Neural cell (in vitro differentiated cells): ENCODE results near the gene PLPPR5. TPM values are rescaled to one million over a fixed set of nuclear protein-coding genes. Genes with fewer than 3 reads are reported as not detected.

Source experiments
- H2AFZ ChIP-seq: fragments of 200-600, 300-800 bp; sonication (generic), shearing (Covaris generic); 2 replicates; pipeline ENCODE4 v1.6.0; 2014; ENCODE audit warnings: low read depth, mild to moderate bottlenecking, antibody characterized with exemption, low read length, moderate library complexity
- H3F3A ChIP-seq: fragments of 200-600 bp; shearing (Covaris generic); 2 replicates; pipeline ENCODE4 v1.6.1; 2016; ENCODE audit warnings: mild to moderate bottlenecking, moderate library complexity, mixed read lengths, antibody characterized with exemption, low read length; ENCODE audit not compliant: insufficient read depth, poor library complexity, severe bottlenecking
- H3K27ac ChIP-seq: fragments of 200-600, 300-800 bp; sonication (generic), shearing (Covaris generic); 2 replicates; pipeline ENCODE4 v1.5.1; 2014; ENCODE audit warnings: mild to moderate bottlenecking, low read length, moderate library complexity
- H3K27me3 ChIP-seq: fragments of 300-800, 200-600 bp; sonication (generic), shearing (Covaris generic); 2 replicates; pipeline ENCODE4 v1.6.0; 2014; ENCODE audit warnings: mild to moderate bottlenecking, low read depth, low read length, moderate library complexity; ENCODE audit not compliant: insufficient read depth
- H3K36me3 ChIP-seq: fragments of 300-800, 200-600 bp; sonication (generic), shearing (Covaris generic); 2 replicates; pipeline ENCODE4 v1.5.1; 2014; ENCODE audit warnings: mild to moderate bottlenecking, antibody characterized with exemption, low read length, moderate library complexity; ENCODE audit not compliant: insufficient read depth
- H3K4me2 ChIP-seq: fragments of 300-800, 200-600 bp; sonication (generic), shearing (Covaris generic); 2 replicates; pipeline ENCODE4 v1.6.0; 2014; ENCODE audit warnings: mild to moderate bottlenecking, low read length
- H3K4me3 ChIP-seq: fragments of 300-800, 200-600 bp; sonication (generic), shearing (Covaris generic); 2 replicates; pipeline ENCODE4 v1.5.1; 2014; ENCODE audit warnings: mild to moderate bottlenecking, low read length, moderate library complexity
- H3K79me2 ChIP-seq: fragments of 200-600 bp; shearing (Covaris generic); replicated peaks from 2 replicates; pipeline ENCODE4 v1.6.0; 2014; ENCODE audit warnings: mild to moderate bottlenecking, low read length, moderate library complexity; ENCODE audit not compliant: insufficient read depth
- H3K9ac ChIP-seq: fragments of 300-800, 200-600 bp; sonication (generic), shearing (Covaris generic); 2 replicates; pipeline ENCODE4 v1.6.1; 2016; ENCODE audit warnings: mild to moderate bottlenecking, low read length, mixed read lengths
- H3K9me2 ChIP-seq: fragments of 200-600 bp; shearing (Covaris generic); 2 replicates; pipeline ENCODE4 v1.6.1; 2016; ENCODE audit warnings: mild to moderate bottlenecking, low read length, mixed read lengths; ENCODE audit not compliant: insufficient read depth
- H3K9me3 ChIP-seq: fragments of 200-600, 300-800 bp; sonication (generic), shearing (Covaris generic); 2 replicates; pipeline ENCODE4 v1.6.1; 2016; ENCODE audit warnings: mild to moderate bottlenecking, mixed run types, low read length, moderate library complexity, mixed read lengths
- H4K20me1 ChIP-seq: fragments of 200-600 bp; shearing (Covaris generic); 2 replicates; pipeline ENCODE4 v1.6.1; 2016; ENCODE audit warnings: mild to moderate bottlenecking, mixed run types; ENCODE audit not compliant: insufficient read depth
- EP300 ChIP-seq: fragments of 450-650 bp; conservative IDR thresholded peaks from 2 replicates; pipeline ENCODE4 v1.6.1; 2014; ENCODE audit warnings: antibody characterized with exemption, mild to moderate bottlenecking, moderate library complexity; ENCODE audit not compliant: poor library complexity, severe bottlenecking
- EZH2 ChIP-seq: fragments of 200-600, 300-800 bp; shearing (Covaris generic), sonication (generic); IDR thresholded peaks from 2 replicates; pipeline ENCODE4 v1.6.1; 2014; ENCODE audit warnings: antibody characterized with exemption, low read length, borderline replicate concordance, mild to moderate bottlenecking; ENCODE audit not compliant: insufficient read depth, poor library complexity, severe bottlenecking
- MXI1 ChIP-seq: fragments of 450-650 bp; conservative IDR thresholded peaks from 2 replicates; pipeline ENCODE4 v1.6.1; 2014; ENCODE audit warnings: antibody characterized with exemption, mild to moderate bottlenecking; ENCODE audit not compliant: poor library complexity, severe bottlenecking
- POLR2AphosphoS5 ChIP-seq: IDR thresholded peaks from 2 replicates; pipeline ENCODE4 v1.6.1; 2012
- RAD21 ChIP-seq: fragments of 450-650 bp; conservative IDR thresholded peaks from 2 replicates; pipeline ENCODE4 v1.6.1; 2014; ENCODE audit warnings: antibody characterized with exemption, mild to moderate bottlenecking, moderate library complexity
- SMC3 ChIP-seq: fragments of 450-650 bp; conservative IDR thresholded peaks from 2 replicates; pipeline ENCODE4 v1.6.1; 2014; ENCODE audit warnings: antibody characterized with exemption, mild to moderate bottlenecking, moderate library complexity; ENCODE audit not compliant: poor library complexity
- TAF1 ChIP-seq: IDR thresholded peaks from 2 replicates; pipeline ENCODE4 v1.6.1; 2012; ENCODE audit warnings: low read depth
- polyA plus RNA-seq: library from polyadenylated mRNA; depleted of rRNA; stranded (reverse); fragments of >200 nt; gene quantifications from 2 replicates; pipeline ENCODE4 v1.2.3, GENCODE V29; 2014
- TF ChIP-seq, protein P1 (sequence below): IDR thresholded peaks from 2 replicates; pipeline ENCODE4 v1.6.1; 2012; ENCODE audit warnings: borderline replicate concordance
- TF ChIP-seq, protein P2 (sequence below): fragments of 450-650 bp; IDR thresholded peaks from 2 replicates; pipeline ENCODE4 v1.5.1; 2014; ENCODE audit warnings: antibody characterized with exemption, mild to moderate bottlenecking, moderate library complexity; ENCODE audit not compliant: poor library complexity, severe bottlenecking

Gene PLPPR5
- polyA plus RNA-seq, 1 donor from 2014 or later, result 21.9 TPM

DNA sequence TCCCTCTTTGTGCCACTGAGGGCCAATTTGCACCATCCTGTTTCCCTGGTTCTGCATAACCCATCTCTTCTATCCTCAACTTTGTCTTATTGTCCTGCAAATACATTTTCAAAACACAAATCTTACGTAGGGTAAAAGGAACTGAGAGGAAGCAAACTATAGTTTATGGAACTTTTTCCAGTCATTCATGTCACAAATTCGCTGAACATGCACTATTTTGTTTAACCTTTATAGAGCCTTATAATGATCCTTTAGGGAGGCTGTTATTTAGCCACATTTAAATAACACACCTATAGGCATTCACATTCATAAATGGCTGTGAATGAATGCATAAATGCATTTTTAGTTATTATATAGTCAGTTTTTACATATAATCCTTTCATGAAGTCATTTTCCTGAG, 85.0 kb downstream of the PLPPR5 start:
- H2AFZ ChIP-seq, result no peak overlapping the region
- no peaks in the 10 kb centered on the region for H3K36me3 ChIP-seq
- H3K79me2 ChIP-seq, result no peaks in the 10 kb centered on the region
- H3K27ac ChIP-seq, result no peak overlapping the region
- H3F3A ChIP-seq, result no peaks in the 10 kb centered on the region
- no peaks in the 10 kb centered on the region for H3K27me3 ChIP-seq
- H3K9me2 ChIP-seq, result no peaks in the 10 kb centered on the region
- no peak for TF ChIP-seq RAD21
- TF ChIP-seq MXI1, result no peak
- TF ChIP-seq EZH2, result no peak
- TF ChIP-seq, protein P1, sequence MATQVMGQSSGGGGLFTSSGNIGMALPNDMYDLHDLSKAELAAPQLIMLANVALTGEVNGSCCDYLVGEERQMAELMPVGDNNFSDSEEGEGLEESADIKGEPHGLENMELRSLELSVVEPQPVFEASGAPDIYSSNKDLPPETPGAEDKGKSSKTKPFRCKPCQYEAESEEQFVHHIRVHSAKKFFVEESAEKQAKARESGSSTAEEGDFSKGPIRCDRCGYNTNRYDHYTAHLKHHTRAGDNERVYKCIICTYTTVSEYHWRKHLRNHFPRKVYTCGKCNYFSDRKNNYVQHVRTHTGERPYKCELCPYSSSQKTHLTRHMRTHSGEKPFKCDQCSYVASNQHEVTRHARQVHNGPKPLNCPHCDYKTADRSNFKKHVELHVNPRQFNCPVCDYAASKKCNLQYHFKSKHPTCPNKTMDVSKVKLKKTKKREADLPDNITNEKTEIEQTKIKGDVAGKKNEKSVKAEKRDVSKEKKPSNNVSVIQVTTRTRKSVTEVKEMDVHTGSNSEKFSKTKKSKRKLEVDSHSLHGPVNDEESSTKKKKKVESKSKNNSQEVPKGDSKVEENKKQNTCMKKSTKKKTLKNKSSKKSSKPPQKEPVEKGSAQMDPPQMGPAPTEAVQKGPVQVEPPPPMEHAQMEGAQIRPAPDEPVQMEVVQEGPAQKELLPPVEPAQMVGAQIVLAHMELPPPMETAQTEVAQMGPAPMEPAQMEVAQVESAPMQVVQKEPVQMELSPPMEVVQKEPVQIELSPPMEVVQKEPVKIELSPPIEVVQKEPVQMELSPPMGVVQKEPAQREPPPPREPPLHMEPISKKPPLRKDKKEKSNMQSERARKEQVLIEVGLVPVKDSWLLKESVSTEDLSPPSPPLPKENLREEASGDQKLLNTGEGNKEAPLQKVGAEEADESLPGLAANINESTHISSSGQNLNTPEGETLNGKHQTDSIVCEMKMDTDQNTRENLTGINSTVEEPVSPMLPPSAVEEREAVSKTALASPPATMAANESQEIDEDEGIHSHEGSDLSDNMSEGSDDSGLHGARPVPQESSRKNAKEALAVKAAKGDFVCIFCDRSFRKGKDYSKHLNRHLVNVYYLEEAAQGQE, result no peak
- no peak for TF ChIP-seq POLR2AphosphoS5
- no peak for TF ChIP-seq EP300
- TF ChIP-seq, protein P2, sequence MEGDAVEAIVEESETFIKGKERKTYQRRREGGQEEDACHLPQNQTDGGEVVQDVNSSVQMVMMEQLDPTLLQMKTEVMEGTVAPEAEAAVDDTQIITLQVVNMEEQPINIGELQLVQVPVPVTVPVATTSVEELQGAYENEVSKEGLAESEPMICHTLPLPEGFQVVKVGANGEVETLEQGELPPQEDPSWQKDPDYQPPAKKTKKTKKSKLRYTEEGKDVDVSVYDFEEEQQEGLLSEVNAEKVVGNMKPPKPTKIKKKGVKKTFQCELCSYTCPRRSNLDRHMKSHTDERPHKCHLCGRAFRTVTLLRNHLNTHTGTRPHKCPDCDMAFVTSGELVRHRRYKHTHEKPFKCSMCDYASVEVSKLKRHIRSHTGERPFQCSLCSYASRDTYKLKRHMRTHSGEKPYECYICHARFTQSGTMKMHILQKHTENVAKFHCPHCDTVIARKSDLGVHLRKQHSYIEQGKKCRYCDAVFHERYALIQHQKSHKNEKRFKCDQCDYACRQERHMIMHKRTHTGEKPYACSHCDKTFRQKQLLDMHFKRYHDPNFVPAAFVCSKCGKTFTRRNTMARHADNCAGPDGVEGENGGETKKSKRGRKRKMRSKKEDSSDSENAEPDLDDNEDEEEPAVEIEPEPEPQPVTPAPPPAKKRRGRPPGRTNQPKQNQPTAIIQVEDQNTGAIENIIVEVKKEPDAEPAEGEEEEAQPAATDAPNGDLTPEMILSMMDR, result no peak
- TF ChIP-seq TAF1, result no peak
- TF ChIP-seq SMC3, result no peak
- no peaks in the 10 kb centered on the region for H3K9me3 ChIP-seq
- H4K20me1 ChIP-seq, result no peaks in the 10 kb centered on the region
- no peak overlapping the region for H3K4me2 ChIP-seq
- no peak overlapping the region for H3K9ac ChIP-seq
- H3K4me3 ChIP-seq, result no peak overlapping the region

DNA sequence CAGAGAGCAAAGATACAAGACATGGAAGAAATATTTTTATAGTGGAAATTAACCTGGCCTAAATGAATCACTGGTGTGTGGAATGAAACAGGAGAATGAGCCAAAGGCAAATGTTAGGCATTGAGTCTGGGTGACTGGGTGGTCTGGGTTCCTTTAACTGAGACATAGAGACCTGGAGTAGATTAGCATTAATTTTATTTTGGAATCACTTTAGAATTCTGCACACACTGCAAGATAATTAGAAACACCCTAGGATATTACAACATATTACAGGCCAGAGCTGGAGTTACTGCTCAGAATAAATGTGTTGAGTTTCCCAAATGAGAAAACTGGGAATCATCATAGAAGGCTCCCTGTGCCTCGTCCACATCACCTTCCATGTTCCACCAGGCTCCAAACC, 85.5 kb downstream of the PLPPR5 start:
- Histone ChIP-seq H3K27ac (no peak overlapping the region), H3K9ac (no peak overlapping the region), H3K4me2 (no peak overlapping the region), H3K4me3 (no peak overlapping the region), H3K9me2 (no peaks in the 10 kb centered on the region), H3F3A (no peaks in the 10 kb centered on the region), H3K36me3 (no peaks in the 10 kb centered on the region), H3K79me2 (no peaks in the 10 kb centered on the region), H2AFZ (no peak overlapping the region), H3K9me3 (no peaks in the 10 kb centered on the region), H3K27me3 (no peaks in the 10 kb centered on the region), H4K20me1 (no peaks in the 10 kb centered on the region)
- TF ChIP-seq POLR2AphosphoS5 (no peak), MXI1 (no peak), RAD21 (no peak), EP300 (no peak), EZH2 (no peak)
- TF ChIP-seq, protein P2, result no peak
